ENCODE results near the gene CFL2. TPM values are rescaled to one million over a fixed set of nuclear protein-coding genes. Genes with fewer than 3 reads are reported as not detected.

CFL2 gene
- total RNA-seq = 42.0 and 47.0 TPM in 2 replicates
- long read RNA-seq, full-length matches to known transcripts = 206 of 215 reads
- long read RNA-seq, partial matches to known transcripts = 3 of 215 reads
- long read RNA-seq, other reads (novel, unspliced or antisense) = 6 of 215 reads

- DNase-seq (ENCODE audit: extremely low spot score, unreplicated experiment) = peak; percentile 90
- TF ChIP-seq CTCF (IDR thresholded peaks at IDR 0.05) = no peak
- H3K4me3 Mint-ChIP-seq (ENCODE audit: unreplicated experiment) = peak within 1 kb of the TSS; percentile 86
- peaks cover 2% of the 10 kb centered on the region for H3K36me3 Mint-ChIP-seq (ENCODE audit: unreplicated experiment)
- no peaks in the 10 kb centered on the region for H3K27me3 Mint-ChIP-seq (ENCODE audit: unreplicated experiment)
- peaks cover 52% of the 10 kb centered on the region for H3K4me1 Mint-ChIP-seq (ENCODE audit: unreplicated experiment)
- H3K9me3 Mint-ChIP-seq (ENCODE audit: unreplicated experiment) = no peaks in the 10 kb centered on the region
- H3K27ac Mint-ChIP-seq (ENCODE audit: unreplicated experiment) = peak within 1 kb of the TSS; percentile 91
These were observed at the start of gene CFL2 for GRCh38 chr14:34714320-34715126. TSS of gene CFL2 (minus strand) at chr14:34714593. CDS start at chr14:34714540, 53 bp downstream.

- no peak for TF ChIP-seq CTCF (IDR thresholded peaks at IDR 0.05)
- no peak for DNase-seq (ENCODE audit: extremely low spot score, unreplicated experiment)
- no peak overlapping the region for H3K4me3 Mint-ChIP-seq (ENCODE audit: unreplicated experiment)
- no peaks in the 10 kb centered on the region for H3K9me3 Mint-ChIP-seq (ENCODE audit: unreplicated experiment)
- peaks cover 6% of the 10 kb centered on the region for H3K4me1 Mint-ChIP-seq (ENCODE audit: unreplicated experiment)
- peaks cover 23% of the 10 kb centered on the region for H3K36me3 Mint-ChIP-seq (ENCODE audit: unreplicated experiment)
- no peaks in the 10 kb centered on the region for H3K27me3 Mint-ChIP-seq (ENCODE audit: unreplicated experiment)
- H3K27ac Mint-ChIP-seq (ENCODE audit: unreplicated experiment) = no peak overlapping the region
These were observed 40.8 kb upstream of the CFL2 start for GRCh38 chr14:34755215-34755614.

- H3K4me3 Mint-ChIP-seq (ENCODE audit: unreplicated experiment) = no peak overlapping the region
- TF ChIP-seq CTCF (IDR thresholded peaks at IDR 0.05) = no peak
- H3K27me3 Mint-ChIP-seq (ENCODE audit: unreplicated experiment) = no peaks in the 10 kb centered on the region
- H3K4me1 Mint-ChIP-seq (ENCODE audit: unreplicated experiment) = peaks cover 6% of the 10 kb centered on the region
- no peaks in the 10 kb centered on the region for H3K9me3 Mint-ChIP-seq (ENCODE audit: unreplicated experiment)
- H3K27ac Mint-ChIP-seq (ENCODE audit: unreplicated experiment) = no peak overlapping the region
- DNase-seq (ENCODE audit: extremely low spot score, unreplicated experiment) = no peak
- H3K36me3 Mint-ChIP-seq (ENCODE audit: unreplicated experiment) = peaks cover 21% of the 10 kb centered on the region
These were observed 40.3 kb upstream of the CFL2 start for GRCh38 chr14:34754687-34755086.

- no peak overlapping the region for H3K27ac Mint-ChIP-seq (ENCODE audit: unreplicated experiment)
- no peak overlapping the region for H3K4me3 Mint-ChIP-seq (ENCODE audit: unreplicated experiment)
- peaks cover 6% of the 10 kb centered on the region for H3K4me1 Mint-ChIP-seq (ENCODE audit: unreplicated experiment)
- peaks cover 13% of the 10 kb centered on the region for H3K36me3 Mint-ChIP-seq (ENCODE audit: unreplicated experiment)
- no peaks in the 10 kb centered on the region for H3K9me3 Mint-ChIP-seq (ENCODE audit: unreplicated experiment)
- no peak for DNase-seq (ENCODE audit: extremely low spot score, unreplicated experiment)
- no peak for TF ChIP-seq CTCF (IDR thresholded peaks at IDR 0.05)
- H3K27me3 Mint-ChIP-seq (ENCODE audit: unreplicated experiment) = no peaks in the 10 kb centered on the region
These were observed 36.3 kb upstream of the CFL2 start for GRCh38 chr14:34750670-34751069.

- H3K27ac Mint-ChIP-seq (ENCODE audit: unreplicated experiment) = no peak overlapping the region
These were observed 35.8 kb upstream of the CFL2 start for GRCh38 chr14:34750233-34750632.

More at GRCh38 chr14:34750233-34750632, 35.8 kb upstream of the CFL2 start:
- H3K27me3 Mint-ChIP-seq (ENCODE audit: unreplicated experiment) = no peaks in the 10 kb centered on the region
- TF ChIP-seq CTCF (IDR thresholded peaks at IDR 0.05) = no peak
- H3K4me1 Mint-ChIP-seq (ENCODE audit: unreplicated experiment) = peaks cover 6% of the 10 kb centered on the region
- H3K36me3 Mint-ChIP-seq (ENCODE audit: unreplicated experiment) = peaks cover 8% of the 10 kb centered on the region
- DNase-seq (ENCODE audit: extremely low spot score, unreplicated experiment) = no peak
- H3K4me3 Mint-ChIP-seq (ENCODE audit: unreplicated experiment) = no peak overlapping the region
- H3K9me3 Mint-ChIP-seq (ENCODE audit: unreplicated experiment) = no peaks in the 10 kb centered on the region

Measured in osteocyte (in vitro differentiated cells).